Effector memory CD8-positive, alpha-beta T cell (primary cell): ENCODE measurements around the gene ERCC6.
A peak's percentile ranks its signal among the peaks of the same experiment; 100 is the strongest.

Experiments used
- ATAC-seq: fragments of 150-1000 bp; cut with Tn5 transposase; replicated peaks from 2 replicates; pipeline ENCODE4 v1.10.0; 2021; ENCODE audit warnings: mild to moderate bottlenecking, moderate library complexity
- DNase-seq, 3 experiments: peaks; one replicate each; pipeline ENCODE4 v3.0.0; 2021
- H3K27ac Mint-ChIP-seq, 2 donors: one replicate each; pipeline ENCODE4 v1.8.0; 2022; ENCODE audit warnings: mild to moderate bottlenecking in 2 of 2, mixed read lengths in 2 of 2, moderate library complexity in 2 of 2
- H3K27me3 Mint-ChIP-seq, 2 donors: one replicate each; pipeline ENCODE4 v1.8.0; 2022; ENCODE audit warnings: mixed read lengths in 2 of 2
- H3K36me3 Mint-ChIP-seq: one replicate; pipeline ENCODE4 v1.8.0; 2022; ENCODE audit warnings: mild to moderate bottlenecking, moderate library complexity, mixed read lengths; ENCODE audit not compliant: insufficient read depth
- H3K4me1 Mint-ChIP-seq, 2 donors: one replicate each; pipeline ENCODE4 v1.8.0; 2022; ENCODE audit warnings: low read depth in 2 of 2, mixed read lengths in 2 of 2
- H3K4me3 Mint-ChIP-seq, 2 donors: one replicate each; pipeline ENCODE4 v1.8.0; 2022; ENCODE audit warnings: mild to moderate bottlenecking in 2 of 2, mixed read lengths in 2 of 2, moderate library complexity in 2 of 2
- H3K9me3 Mint-ChIP-seq, 2 donors: one replicate each; pipeline ENCODE4 v1.8.0; 2022; ENCODE audit warnings: mixed read lengths in 2 of 2
- total RNA-seq, 9 experiments: gene quantifications; one replicate each; lab custom pipeline; 2026; lab: John Stamatoyannopoulos, UW

ERCC6 gene
- 33.2 to 95.4 (median 46.6) reads per million in 9 experiments for total RNA-seq

GRCh38 chr10:49538381-49539319 is at the start of gene ERCC6:
Gene ERCC6 (minus strand): TSS chr10:49539121.
- Mint-ChIP-seq H3K36me3 (peaks cover 11% of the 10 kb centered on the region), H3K27me3 (peaks cover 20 to 28% of the 10 kb centered on the region in 2 donors), H3K27ac (peak within 1 kb of the TSS; percentile 95 to 98), H3K4me1 (peaks cover 31 to 45% of the 10 kb centered on the region in 2 donors), H3K9me3 (no peaks in the 10 kb centered on the region), H3K4me3 (peak within 1 kb of the TSS; percentile 94 to 96)
- DNase-seq (peak; percentile 90 to 93 (median 91)), ATAC-seq (peak; percentile 93)

- peaks cover 37 to 51% of the 10 kb centered on the region in 2 donors for H3K27me3 Mint-ChIP-seq
- H3K9me3 Mint-ChIP-seq = no peaks in the 10 kb centered on the region
- DNase-seq (no peak), ATAC-seq (no peak)
- no peaks in the 10 kb centered on the region for H3K36me3 Mint-ChIP-seq
- no peak overlapping the region for H3K27ac Mint-ChIP-seq
- H3K4me1 Mint-ChIP-seq = peaks cover 0 to under 1% of the 10 kb centered on the region in 2 donors
- no peak overlapping the region for H3K4me3 Mint-ChIP-seq
Observed at GRCh38 chr10:49587981-49588380, 49.1 kb upstream of the ERCC6 start.

GRCh38 chr10:49585387-49585786 is 46.5 kb upstream of the ERCC6 start:
- ATAC-seq (no peak), DNase-seq (no peak)
- Mint-ChIP-seq H3K27me3 (peaks cover 35 to 39% of the 10 kb centered on the region in 2 donors), H3K4me1 (peaks cover 0 to 3% of the 10 kb centered on the region in 2 donors), H3K36me3 (no peaks in the 10 kb centered on the region), H3K27ac (no peak overlapping the region), H3K9me3 (no peaks in the 10 kb centered on the region), H3K4me3 (no peak overlapping the region)

- Mint-ChIP-seq H3K4me3 (no peak overlapping the region), H3K27ac (no peak overlapping the region), H3K9me3 (no peaks in the 10 kb centered on the region), H3K27me3 (peaks cover 43 to 48% of the 10 kb centered on the region in 2 donors), H3K4me1 (peaks cover 0 to 3% of the 10 kb centered on the region in 2 donors), H3K36me3 (peaks cover 3% of the 10 kb centered on the region)
- ATAC-seq = no peak
- DNase-seq = no peak
Observed at GRCh38 chr10:49579621-49580020, 40.7 kb upstream of the ERCC6 start.

DNA sequence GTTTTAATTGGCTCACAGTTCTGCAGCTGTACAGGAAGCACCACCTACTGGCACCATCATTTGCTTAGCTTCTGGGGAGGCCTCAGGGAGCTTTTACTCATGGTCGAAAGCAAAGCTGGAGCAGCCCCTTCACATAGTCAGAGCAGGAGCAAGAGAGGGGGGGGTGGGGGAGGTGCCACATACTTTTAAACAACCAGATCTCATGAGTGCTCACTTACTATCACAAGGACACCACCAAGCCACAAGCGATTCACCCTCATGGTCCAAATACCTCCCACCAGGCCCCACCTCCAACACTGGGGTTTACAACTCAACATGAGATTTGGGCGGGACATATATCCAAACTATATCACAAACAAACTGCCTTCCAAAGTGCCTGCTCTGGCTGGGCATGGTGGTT is 39.5 kb upstream of the ERCC6 start:
- Mint-ChIP-seq H3K9me3 (no peaks in the 10 kb centered on the region), H3K36me3 (peaks cover 3% of the 10 kb centered on the region), H3K27ac (no peak overlapping the region), H3K4me3 (no peak overlapping the region), H3K4me1 (peaks cover 0 to 3% of the 10 kb centered on the region in 2 donors), H3K27me3 (peaks cover 31 to 45% of the 10 kb centered on the region in 2 donors)
- DNase-seq (no peak), ATAC-seq (no peak)

GRCh38 chr10:49577182-49577925 is 38.4 kb upstream of the ERCC6 start:
- no peaks in the 10 kb centered on the region for H3K9me3 Mint-ChIP-seq
- H3K4me3 Mint-ChIP-seq = no peak overlapping the region
- peaks cover 3% of the 10 kb centered on the region in 2 donors for H3K4me1 Mint-ChIP-seq
- ATAC-seq (no peak), DNase-seq (no peak)
- H3K36me3 Mint-ChIP-seq = peaks cover 3% of the 10 kb centered on the region
- H3K27me3 Mint-ChIP-seq = peaks cover 26 to 40% of the 10 kb centered on the region in 2 donors
- no peak overlapping the region for H3K27ac Mint-ChIP-seq

GRCh38 chr10:49575489-49576072 is 36.7 kb upstream of the ERCC6 start:
- H3K4me1 Mint-ChIP-seq = peaks cover 0 to 3% of the 10 kb centered on the region in 2 donors
- H3K27me3 Mint-ChIP-seq = peaks cover 28 to 50% of the 10 kb centered on the region in 2 donors
- no peak for ATAC-seq
- no peak overlapping the region for H3K27ac Mint-ChIP-seq
- H3K36me3 Mint-ChIP-seq = peaks cover 3% of the 10 kb centered on the region
- no peaks in the 10 kb centered on the region for H3K9me3 Mint-ChIP-seq
- DNase-seq = no peak
- no peak overlapping the region for H3K4me3 Mint-ChIP-seq

DNA sequence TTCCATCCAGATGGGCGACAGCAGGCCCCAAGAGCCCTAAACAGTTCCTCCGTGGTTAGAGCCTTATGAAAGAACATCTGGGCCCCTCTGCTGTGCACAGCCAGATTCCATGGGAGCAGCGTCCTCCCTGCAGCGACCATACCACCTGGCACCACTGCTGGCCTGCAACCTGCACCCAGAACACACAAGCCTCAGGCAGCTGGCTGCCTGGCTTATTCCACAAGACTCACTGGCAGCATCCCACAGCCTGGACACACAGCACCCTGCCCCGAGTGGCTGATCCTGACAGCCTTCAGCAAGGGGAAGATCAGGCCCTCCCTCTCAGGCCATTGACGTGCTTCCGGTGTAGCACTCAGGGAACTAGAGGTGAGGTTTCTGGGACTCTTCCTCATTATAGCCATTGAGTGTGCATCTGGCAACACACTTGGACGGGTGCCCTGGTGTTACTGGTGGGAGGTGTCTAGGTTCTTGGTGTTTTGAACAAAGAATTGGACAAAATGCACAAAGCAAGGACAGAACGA is 33.7 kb upstream of the ERCC6 start:
- ATAC-seq (no peak), DNase-seq (no peak)
- H3K4me3 Mint-ChIP-seq = no peak overlapping the region
- no peak overlapping the region for H3K27ac Mint-ChIP-seq
- peaks cover 3% of the 10 kb centered on the region for H3K36me3 Mint-ChIP-seq
- H3K9me3 Mint-ChIP-seq = no peaks in the 10 kb centered on the region
- H3K27me3 Mint-ChIP-seq = peaks cover 48 to 61% of the 10 kb centered on the region in 2 donors
- H3K4me1 Mint-ChIP-seq = peaks cover 8 to 10% of the 10 kb centered on the region in 2 donors

DNA sequence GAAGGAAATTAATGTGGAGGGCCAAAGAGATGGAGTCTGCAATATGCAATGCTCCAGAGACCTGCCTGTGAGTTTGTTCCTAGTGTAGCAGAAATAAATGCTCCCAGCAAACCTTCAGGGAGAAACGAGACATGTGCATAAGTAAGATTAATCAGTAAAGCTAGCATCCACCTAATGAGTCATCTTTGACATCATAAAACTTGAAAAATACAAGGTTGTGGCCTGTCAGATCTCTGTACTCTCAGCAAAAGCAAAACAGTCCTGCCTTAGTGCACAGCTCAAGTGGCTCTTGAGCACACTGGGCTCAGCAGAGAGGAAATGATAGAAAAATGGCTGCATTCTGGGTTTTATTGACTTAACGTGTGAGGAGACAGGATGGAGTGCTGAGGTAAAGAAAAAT is 32.5 kb upstream of the ERCC6 start:
- Mint-ChIP-seq H3K4me3 (no peak overlapping the region), H3K27ac (no peak overlapping the region), H3K9me3 (no peaks in the 10 kb centered on the region), H3K36me3 (peaks cover 3% of the 10 kb centered on the region), H3K27me3 (peaks cover 46 to 52% of the 10 kb centered on the region in 2 donors), H3K4me1 (peaks cover 8 to 10% of the 10 kb centered on the region in 2 donors)
- no peak for DNase-seq
- no peak for ATAC-seq

GRCh38 chr10:49569031-49569631 is 30.2 kb upstream of the ERCC6 start:
- Mint-ChIP-seq H3K27ac (no peak overlapping the region), H3K36me3 (no peaks in the 10 kb centered on the region), H3K4me1 (peaks cover 8 to 10% of the 10 kb centered on the region in 2 donors), H3K27me3 (peaks cover 52 to 55% of the 10 kb centered on the region in 2 donors), H3K9me3 (no peaks in the 10 kb centered on the region), H3K4me3 (no peak overlapping the region)
- DNase-seq (no peak), ATAC-seq (no peak)

DNA sequence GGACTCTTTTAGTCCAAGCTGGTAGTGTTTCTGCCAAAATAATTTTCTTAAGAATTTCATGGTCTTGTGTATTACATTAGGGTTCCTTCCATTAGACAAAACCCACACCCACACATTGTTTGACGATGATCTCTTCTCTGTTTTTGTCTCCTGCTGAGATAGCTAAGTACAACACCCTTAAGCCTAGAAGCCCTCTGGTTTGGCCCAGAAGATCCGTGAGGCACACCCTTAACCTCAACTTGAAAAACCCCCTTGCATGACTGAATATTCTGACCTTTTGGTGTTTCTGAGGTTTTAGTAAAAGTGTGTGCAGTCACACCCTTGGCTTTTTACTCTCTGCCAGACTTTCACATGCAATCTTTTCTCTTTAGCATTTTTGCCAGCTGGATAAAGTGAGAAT is 29.3 kb upstream of the ERCC6 start:
- H3K36me3 Mint-ChIP-seq = no peaks in the 10 kb centered on the region
- no peak overlapping the region for H3K4me3 Mint-ChIP-seq
- ATAC-seq = no peak
- DNase-seq = no peak
- H3K4me1 Mint-ChIP-seq = peaks cover 8 to 10% of the 10 kb centered on the region in 2 donors
- peaks cover 56 to 61% of the 10 kb centered on the region in 2 donors for H3K27me3 Mint-ChIP-seq
- H3K27ac Mint-ChIP-seq = no peak overlapping the region
- H3K9me3 Mint-ChIP-seq = no peaks in the 10 kb centered on the region

DNA sequence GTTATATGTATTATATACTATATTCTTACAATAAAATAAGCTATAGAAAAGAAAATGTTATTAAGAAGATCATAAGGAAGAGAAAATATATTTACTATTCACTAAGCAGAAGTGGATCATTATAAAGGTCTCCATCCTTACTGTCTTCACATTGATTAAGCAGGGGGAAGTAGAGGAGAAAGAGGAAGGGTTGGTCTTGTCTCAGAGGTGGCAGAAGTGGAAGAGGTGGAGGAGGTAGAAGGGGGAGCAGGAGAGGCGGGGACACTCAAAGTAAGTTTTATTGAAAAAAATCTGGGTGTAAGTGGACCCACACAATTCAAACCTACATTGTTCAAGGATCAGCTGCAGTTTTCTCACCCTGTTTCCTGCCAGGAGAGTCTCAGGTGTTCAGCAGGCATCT is 28.9 kb upstream of the ERCC6 start:
- no peak for DNase-seq
- ATAC-seq = no peak
- Mint-ChIP-seq H3K36me3 (no peaks in the 10 kb centered on the region), H3K4me1 (peaks cover 6 to 10% of the 10 kb centered on the region in 2 donors), H3K27ac (no peak overlapping the region), H3K9me3 (no peaks in the 10 kb centered on the region), H3K4me3 (no peak overlapping the region), H3K27me3 (peaks cover 59 to 62% of the 10 kb centered on the region in 2 donors)
